GM12878 (cell line): ENCODE measurements around the gene SLC5A10. TPM values are rescaled to one million over a fixed set of nuclear protein-coding genes. Genes with fewer than 3 reads are reported as not detected.
A peak's percentile ranks its signal among the peaks of the same experiment; 100 is the strongest.

Experiments
- ATAC-seq: fragments of 200-7000 bp; cut with Tn5 transposase; 3 replicates; pipeline ENCODE4 v1.9.1; 2020; ENCODE audit warnings: mild to moderate bottlenecking, moderate library complexity
- BruUV-seq: library from RNA; stranded (reverse); fragments of 400-500 nt; replicated peaks from 2 replicates; lab custom pipeline; 2021; lab: Mats Ljungman, UMichigan
- CTCF ChIA-PET: fragments of 300-600 bp; sonication (Branson Sonifier 250); formaldehyde crosslinking; extraction: SDS; loops from one replicate; lab custom pipeline; 2021; ENCODE audit warnings: inconsistent platforms; lab: Yijun Ruan, JAX
- POLR2A ChIA-PET: fragments of 350-600 bp; formaldehyde crosslinking; extraction: SDS; loops from one replicate; lab custom pipeline; 2021; ENCODE audit warnings: inconsistent platforms; lab: Charles Lee
- RAD21 ChIA-PET: fragments of 300-600 bp; sonication (Branson Sonifier 250); formaldehyde crosslinking; loops from one replicate; lab custom pipeline; 2023; ENCODE audit warnings: antibody characterized with exemption; ENCODE audit not compliant: unreplicated experiment; lab: Charles Lee
- SMC1A ChIA-PET: fragments of 300-600 bp; sonication (Branson Sonifier 250); formaldehyde crosslinking; loops from one replicate; lab custom pipeline; 2023; ENCODE audit not compliant: unreplicated experiment, uncharacterized antibody; lab: Charles Lee
- DNase-seq: peaks from one replicate; pipeline ENCODE4 v3.0.0-alpha.2; 2011; ENCODE audit warnings: low read depth, low spot score
- FAIRE-seq: peaks from 3 replicates; lab custom pipeline; 2011; peaks lifted over from hg19 to GRCh38; lab: Jason Lieb, UNC
- H2AFZ ChIP-seq: 2 replicates; pipeline ENCODE4 v1.6.0; 2011; ENCODE audit warnings: low read depth, low read length, control low read depth; ENCODE audit not compliant: control insufficient read depth
- H3K27ac ChIP-seq: 2 replicates; pipeline ENCODE4 v1.5.1; 2011; ENCODE audit warnings: control low read depth; ENCODE audit not compliant: control insufficient read depth, insufficient read depth
- H3K27me3 ChIP-seq, 2 experiments: replicated peaks in 1 of 2; 2 replicates each; pipeline versions ENCODE4 v1.6.0 to v1.6.1; 2011; ENCODE audit warnings: low read length in 1 of 2; ENCODE audit not compliant: control insufficient read depth in 2 of 2, insufficient read depth in 2 of 2
- H3K36me3 ChIP-seq, 2 experiments: 2 replicates each; pipeline ENCODE4 v1.5.1; 2011; ENCODE audit warnings: low read length in 1 of 2; ENCODE audit not compliant: control insufficient read depth in 2 of 2, insufficient read depth in 2 of 2
- H3K4me1 ChIP-seq: 2 replicates; pipeline ENCODE4 v1.6.1; 2011; ENCODE audit warnings: mild to moderate bottlenecking, low read length, moderate library complexity, mixed read lengths; ENCODE audit not compliant: control insufficient read depth, insufficient read depth
- H3K4me2 ChIP-seq: 2 replicates; pipeline ENCODE4 v1.6.0; 2011; ENCODE audit warnings: control low read depth; ENCODE audit not compliant: control insufficient read depth, insufficient read depth
- H3K4me3 ChIP-seq: fragments of 200-600 bp; sonication (generic); 2 replicates; pipeline ENCODE4 v1.5.1; 2016
- H3K79me2 ChIP-seq: 2 replicates; pipeline ENCODE4 v1.6.0; 2011; ENCODE audit warnings: low read length; ENCODE audit not compliant: control insufficient read depth, insufficient read depth
- H3K9ac ChIP-seq: 2 replicates; pipeline ENCODE4 v1.8.0; 2011; ENCODE audit warnings: low read length, control low read depth, mixed read lengths; ENCODE audit not compliant: control insufficient read depth, insufficient read depth
- H3K9me3 ChIP-seq: replicated peaks from 3 replicates; pipeline ENCODE4 v1.5.1; 2011; ENCODE audit warnings: mild to moderate bottlenecking, low read length; ENCODE audit not compliant: control insufficient read depth, insufficient read depth
- H4K20me1 ChIP-seq: 2 replicates; pipeline ENCODE4 v1.6.0; 2011; ENCODE audit not compliant: control insufficient read depth, insufficient read depth
- CBFB ChIP-seq: IDR thresholded peaks from 2 replicates; pipeline ENCODE4 v1.6.1; 2016; ENCODE audit warnings: antibody characterized with exemption, low read depth
- CHD1 ChIP-seq: IDR thresholded peaks from 2 replicates; pipeline ENCODE4 v1.6.1; 2012; ENCODE audit warnings: low read depth, low read length, improper control_type of control experiment
- CHD4 ChIP-seq: fragments of 200-600 bp; sonication (generic); IDR thresholded peaks from 2 replicates; pipeline ENCODE4 v1.6.1; 2016; ENCODE audit warnings: mild to moderate bottlenecking
- JUND ChIP-seq: IDR thresholded peaks from 2 replicates; pipeline ENCODE4 v1.6.1; 2012; ENCODE audit warnings: low read depth, mild to moderate bottlenecking, low read length, improper control_type of control experiment, moderate library complexity
- POLR2A ChIP-seq: IDR thresholded peaks from 2 replicates; pipeline ENCODE4 v1.6.1; 2011; ENCODE audit warnings: low read depth, mild to moderate bottlenecking, low read length
- RAD21 ChIP-seq: IDR thresholded peaks from 2 replicates; pipeline ENCODE4 v1.6.1; 2011; ENCODE audit warnings: mild to moderate bottlenecking, low read depth, low read length, moderate library complexity; ENCODE audit not compliant: insufficient read depth
- RAD51 ChIP-seq: fragments of 450-650 bp; IDR thresholded peaks from 2 replicates; pipeline ENCODE4 v1.6.1; 2016; ENCODE audit warnings: moderate library complexity, mild to moderate bottlenecking, inconsistent platforms
- SREBF2 ChIP-seq: IDR thresholded peaks from 2 replicates; pipeline ENCODE4 v1.6.1; 2012; ENCODE audit warnings: mild to moderate bottlenecking, low read length
- SUZ12 ChIP-seq: fragments of 200-600 bp; sonication (generic); IDR thresholded peaks from one replicate; pipeline ENCODE4 v1.6.1; 2018; ENCODE audit warnings: antibody characterized with exemption, mild to moderate bottlenecking; ENCODE audit not compliant: unreplicated experiment
- ZNF207 ChIP-seq: fragments of 450-650 bp; IDR thresholded peaks from 2 replicates; pipeline ENCODE4 v1.6.1; 2014; ENCODE audit warnings: antibody characterized with exemption, mild to moderate bottlenecking, borderline replicate concordance
- WGBS: methylation state at CpG from one replicate; pipeline ENCODE4 v1.1.6; 2016; ENCODE audit warnings: low lambda C conversion rate; ENCODE audit not compliant: insufficient replicate concordance, insufficient coverage; ENCODE audit errors: missing lambda C conversion rate; 5-methylcytosine and 5-hydroxymethylcytosine counted together
- in situ Hi-C: fragments of 300-500 bp; cut with MboI; formaldehyde crosslinking; loops from 9 replicates; pipeline ENCODE4 v1.14.3; 2018; ENCODE audit warnings: mixed read lengths
- intact Hi-C: fragments of 100-400 bp; cut with micrococcal nuclease; formaldehyde crosslinking; loops from one replicate; pipeline ENCODE4 v1.14.2; 2022; ENCODE audit not compliant: unreplicated experiment
- polyA plus RNA-seq, 11 experiments: library from polyadenylated mRNA; depleted of rRNA in 4 of 11; unstranded in 6 of 11; stranded (reverse) in 5 of 11; fragments of >200 nt; fragmentation: Nextera tagmentation in 4 of 11; fragmentation: Illumina TruSeq in 1 of 11; extraction: Ambion mirVana in 4 of 11; extraction: Trizol in 1 of 11; gene quantifications; 1 replicate in 1 of 11; 2 replicates in 10 of 11; pipeline versions ENCODE4 v1.2.1 to v1.2.3, GENCODE V29; 2011 to 2016; ENCODE audit warnings: inconsistent platforms in 2 of 11, missing spikeins in 2 of 11, low read depth in 1 of 11
- total RNA-seq, 4 experiments: library from RNA; depleted of rRNA in 3 of 4; stranded (reverse); fragments of >200 nt in 3 of 4; fragmentation: Illumina TruSeq in 1 of 4; extraction: Trizol in 1 of 4; gene quantifications; 2 replicates each; pipeline versions ENCODE4 v1.2.1 to v1.2.3, GENCODE V29; 2013 to 2021
- TF ChIP-seq, protein P1 (sequence below): fragments of 450-650 bp; IDR thresholded peaks from 2 replicates; pipeline ENCODE4 v1.6.1; 2017; ENCODE audit warnings: low read depth, mild to moderate bottlenecking, moderate library complexity

Gene SLC5A10
- total and polyA plus RNA-seq, 10 of the 15 experiments (the other 5 are each of a cell fraction or from before 2014, with no cell fraction given): under 0.01 to 0.18 (median 0.07) TPM; not detected in 4

GRCh38 chr17:18988546-18989173 is 36.7 kb downstream of the SLC5A10 start (continued):
- TF ChIP-seq, protein P1, sequence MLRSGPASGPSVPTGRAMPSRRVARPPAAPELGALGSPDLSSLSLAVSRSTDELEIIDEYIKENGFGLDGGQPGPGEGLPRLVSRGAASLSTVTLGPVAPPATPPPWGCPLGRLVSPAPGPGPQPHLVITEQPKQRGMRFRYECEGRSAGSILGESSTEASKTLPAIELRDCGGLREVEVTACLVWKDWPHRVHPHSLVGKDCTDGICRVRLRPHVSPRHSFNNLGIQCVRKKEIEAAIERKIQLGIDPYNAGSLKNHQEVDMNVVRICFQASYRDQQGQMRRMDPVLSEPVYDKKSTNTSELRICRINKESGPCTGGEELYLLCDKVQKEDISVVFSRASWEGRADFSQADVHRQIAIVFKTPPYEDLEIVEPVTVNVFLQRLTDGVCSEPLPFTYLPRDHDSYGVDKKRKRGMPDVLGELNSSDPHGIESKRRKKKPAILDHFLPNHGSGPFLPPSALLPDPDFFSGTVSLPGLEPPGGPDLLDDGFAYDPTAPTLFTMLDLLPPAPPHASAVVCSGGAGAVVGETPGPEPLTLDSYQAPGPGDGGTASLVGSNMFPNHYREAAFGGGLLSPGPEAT: no peak
- TF ChIP-seq CHD4 (no peak), RAD21 (no peak), CHD1 (no peak), RAD51 (no peak), SREBF2 (no peak), ZNF207 (no peak), JUND (no peak), CBFB (no peak)

- Histone ChIP-seq H3K27me3 (no peaks in the 10 kb centered on the region), H3K4me1 (peaks cover 15% of the 10 kb centered on the region), H3K9me3 (peaks cover 3% of the 10 kb centered on the region; the same call in 2 of the 3 replicates), H2AFZ (no peak overlapping the region), H3K4me3 (no peak overlapping the region), H3K79me2 (no peaks in the 10 kb centered on the region; the same call in 1 of the 2 replicates), H4K20me1 (no peaks in the 10 kb centered on the region), H3K27ac (no peak overlapping the region), H3K9ac (no peak overlapping the region), H3K36me3 (peaks cover 0 to 11% of the 10 kb centered on the region in 2 experiments; a peak in 3 of 4 replicates), H3K4me2 (no peak overlapping the region)
- no TSS peak for BruUV-seq
- no peak for ATAC-seq
- ChIA-PET RAD21 (no interaction called here), POLR2A (no interaction called here), SMC1A (interaction anchor here (0.9 kb wide), 1 partner anchor 12 kb away, joined by 3 read pairs; no protein-coding TSS in a partner anchor), CTCF (interaction anchor here (1.0 kb wide), 1 partner anchor 12 kb away, joined by 5 read pairs; no protein-coding TSS in a partner anchor)
- in situ Hi-C loops: no loop called here
- DNase-seq: no peak
- intact Hi-C loops: no loop called here
- TF ChIP-seq SUZ12: no peak
- TF ChIP-seq POLR2A: 0 out of 2 replicates have a peak, but pooled peaks have one; percentile 18
- FAIRE-seq: no peak
- 83% methylated on average over 6 of the region's 6 CpGs for WGBS
These were observed 38.4 kb downstream of the SLC5A10 start for GRCh38 chr17:18990331-18990730.
